Ovary (tissue), 3 donors: Measurements from ENCODE around the gene ZNF621.
"Not testable (repeated sequence)": the region's sequence is repeated elsewhere in the genome, so short reads cannot be mapped to it uniquely, and the experiment has no call there.

ENCODE experiments used
- POLR2A ChIP-seq: fragments of 450-650 bp; IDR thresholded peaks from one replicate; pipeline ENCODE4 v1.6.1; 2017; ENCODE audit warnings: antibody characterized with exemption, mild to moderate bottlenecking, moderate library complexity
- TF ChIP-seq, protein P1 (sequence below), 3 donors: fragments of 450-650 bp in 2 of 3; fragments of 200-600 bp in 1 of 3; IDR thresholded peaks; one replicate each; pipeline versions ENCODE4 v1.5.1 to v1.8.0; 2016 to 2022; ENCODE audit warnings: antibody characterized with exemption in 3 of 3, mild to moderate bottlenecking in 1 of 3
- donor health status: DM: no; HTN: no; CAD: no.

DNA sequence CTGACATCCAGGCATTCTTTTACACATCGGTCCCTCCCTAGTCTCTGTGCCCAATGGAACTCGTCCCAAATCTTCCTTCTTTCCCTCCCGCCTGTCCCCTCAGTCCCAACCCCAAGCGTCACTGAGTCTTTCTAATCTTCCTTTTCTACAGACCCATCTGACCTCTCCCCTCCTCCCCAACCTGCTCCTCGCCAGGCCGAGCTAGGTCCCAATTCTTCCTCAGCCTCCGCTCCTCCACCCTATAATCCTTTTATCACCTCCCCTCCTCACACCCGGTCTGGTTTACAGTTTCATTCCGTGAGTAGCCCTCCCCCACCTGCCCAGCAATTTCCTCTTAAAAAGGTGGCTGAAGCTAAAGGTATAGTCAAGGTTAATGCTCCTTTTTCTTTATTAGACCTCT, 37.7 kb downstream of the ZNF621 start:
- TF ChIP-seq, protein P1, sequence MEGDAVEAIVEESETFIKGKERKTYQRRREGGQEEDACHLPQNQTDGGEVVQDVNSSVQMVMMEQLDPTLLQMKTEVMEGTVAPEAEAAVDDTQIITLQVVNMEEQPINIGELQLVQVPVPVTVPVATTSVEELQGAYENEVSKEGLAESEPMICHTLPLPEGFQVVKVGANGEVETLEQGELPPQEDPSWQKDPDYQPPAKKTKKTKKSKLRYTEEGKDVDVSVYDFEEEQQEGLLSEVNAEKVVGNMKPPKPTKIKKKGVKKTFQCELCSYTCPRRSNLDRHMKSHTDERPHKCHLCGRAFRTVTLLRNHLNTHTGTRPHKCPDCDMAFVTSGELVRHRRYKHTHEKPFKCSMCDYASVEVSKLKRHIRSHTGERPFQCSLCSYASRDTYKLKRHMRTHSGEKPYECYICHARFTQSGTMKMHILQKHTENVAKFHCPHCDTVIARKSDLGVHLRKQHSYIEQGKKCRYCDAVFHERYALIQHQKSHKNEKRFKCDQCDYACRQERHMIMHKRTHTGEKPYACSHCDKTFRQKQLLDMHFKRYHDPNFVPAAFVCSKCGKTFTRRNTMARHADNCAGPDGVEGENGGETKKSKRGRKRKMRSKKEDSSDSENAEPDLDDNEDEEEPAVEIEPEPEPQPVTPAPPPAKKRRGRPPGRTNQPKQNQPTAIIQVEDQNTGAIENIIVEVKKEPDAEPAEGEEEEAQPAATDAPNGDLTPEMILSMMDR (IDR thresholded peaks at IDR 0.05) = not testable (repeated sequence)
- not testable (repeated sequence) for TF ChIP-seq POLR2A
